VCaP (cell line): ENCODE data around the gene FOXJ3.
A peak's percentile ranks its signal among the peaks of the same experiment; 100 is the strongest.

Experiments
- H3K27ac ChIP-seq: fragments of 450-650 bp; 2 replicates; pipeline ENCODE4 v1.5.1; 2017
- TF ChIP-seq, protein P1 (sequence below): fragments of 450-650 bp; conservative IDR thresholded peaks from 2 replicates; pipeline ENCODE4 v1.5.1; 2017; ENCODE audit warnings: mild to moderate bottlenecking, moderate library complexity

The FOXJ3 gene

DNA sequence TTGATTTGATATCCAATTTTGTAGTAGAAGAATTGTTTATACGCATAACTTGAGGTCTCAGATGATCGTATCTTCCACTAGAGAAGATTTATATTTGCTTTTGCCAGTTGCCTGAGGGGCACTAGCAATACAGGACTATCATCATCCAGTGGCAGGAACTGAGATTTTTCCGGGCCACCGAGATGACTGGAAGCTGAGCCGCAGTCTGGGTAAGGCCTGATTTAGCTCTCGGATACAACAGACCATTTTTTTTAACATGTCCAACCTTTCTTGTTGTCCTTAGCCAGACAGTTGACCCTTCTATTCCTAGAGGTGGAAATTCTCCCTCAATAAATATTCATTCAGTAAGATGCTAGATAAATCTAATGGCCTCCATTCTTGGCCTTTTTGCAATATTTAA lies 207.3 kb downstream of the FOXJ3 start:
- peak overlapping the region; percentile 12 for H3K27ac ChIP-seq
- TF ChIP-seq, protein P1, sequence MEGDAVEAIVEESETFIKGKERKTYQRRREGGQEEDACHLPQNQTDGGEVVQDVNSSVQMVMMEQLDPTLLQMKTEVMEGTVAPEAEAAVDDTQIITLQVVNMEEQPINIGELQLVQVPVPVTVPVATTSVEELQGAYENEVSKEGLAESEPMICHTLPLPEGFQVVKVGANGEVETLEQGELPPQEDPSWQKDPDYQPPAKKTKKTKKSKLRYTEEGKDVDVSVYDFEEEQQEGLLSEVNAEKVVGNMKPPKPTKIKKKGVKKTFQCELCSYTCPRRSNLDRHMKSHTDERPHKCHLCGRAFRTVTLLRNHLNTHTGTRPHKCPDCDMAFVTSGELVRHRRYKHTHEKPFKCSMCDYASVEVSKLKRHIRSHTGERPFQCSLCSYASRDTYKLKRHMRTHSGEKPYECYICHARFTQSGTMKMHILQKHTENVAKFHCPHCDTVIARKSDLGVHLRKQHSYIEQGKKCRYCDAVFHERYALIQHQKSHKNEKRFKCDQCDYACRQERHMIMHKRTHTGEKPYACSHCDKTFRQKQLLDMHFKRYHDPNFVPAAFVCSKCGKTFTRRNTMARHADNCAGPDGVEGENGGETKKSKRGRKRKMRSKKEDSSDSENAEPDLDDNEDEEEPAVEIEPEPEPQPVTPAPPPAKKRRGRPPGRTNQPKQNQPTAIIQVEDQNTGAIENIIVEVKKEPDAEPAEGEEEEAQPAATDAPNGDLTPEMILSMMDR = no peak
